GM12801 (cell line): ENCODE data around the gene HCLS1.

ENCODE experiments used
- TF ChIP-seq, protein P1 (sequence below): IDR thresholded peaks from one replicate; pipeline ENCODE4 v1.5.1; 2011; ENCODE audit warnings: control low read depth; ENCODE audit not compliant: insufficient read length; ENCODE audit errors: extremely low read depth

HCLS1 gene

GRCh38 chr3:121696186-121696585 lies 35.5 kb upstream of the HCLS1 start:
- TF ChIP-seq, protein P1, sequence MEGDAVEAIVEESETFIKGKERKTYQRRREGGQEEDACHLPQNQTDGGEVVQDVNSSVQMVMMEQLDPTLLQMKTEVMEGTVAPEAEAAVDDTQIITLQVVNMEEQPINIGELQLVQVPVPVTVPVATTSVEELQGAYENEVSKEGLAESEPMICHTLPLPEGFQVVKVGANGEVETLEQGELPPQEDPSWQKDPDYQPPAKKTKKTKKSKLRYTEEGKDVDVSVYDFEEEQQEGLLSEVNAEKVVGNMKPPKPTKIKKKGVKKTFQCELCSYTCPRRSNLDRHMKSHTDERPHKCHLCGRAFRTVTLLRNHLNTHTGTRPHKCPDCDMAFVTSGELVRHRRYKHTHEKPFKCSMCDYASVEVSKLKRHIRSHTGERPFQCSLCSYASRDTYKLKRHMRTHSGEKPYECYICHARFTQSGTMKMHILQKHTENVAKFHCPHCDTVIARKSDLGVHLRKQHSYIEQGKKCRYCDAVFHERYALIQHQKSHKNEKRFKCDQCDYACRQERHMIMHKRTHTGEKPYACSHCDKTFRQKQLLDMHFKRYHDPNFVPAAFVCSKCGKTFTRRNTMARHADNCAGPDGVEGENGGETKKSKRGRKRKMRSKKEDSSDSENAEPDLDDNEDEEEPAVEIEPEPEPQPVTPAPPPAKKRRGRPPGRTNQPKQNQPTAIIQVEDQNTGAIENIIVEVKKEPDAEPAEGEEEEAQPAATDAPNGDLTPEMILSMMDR: no peak

- TF ChIP-seq, protein P1: no peak
Observed at GRCh38 chr3:121692010-121692699, 31.5 kb upstream of the HCLS1 start.

DNA sequence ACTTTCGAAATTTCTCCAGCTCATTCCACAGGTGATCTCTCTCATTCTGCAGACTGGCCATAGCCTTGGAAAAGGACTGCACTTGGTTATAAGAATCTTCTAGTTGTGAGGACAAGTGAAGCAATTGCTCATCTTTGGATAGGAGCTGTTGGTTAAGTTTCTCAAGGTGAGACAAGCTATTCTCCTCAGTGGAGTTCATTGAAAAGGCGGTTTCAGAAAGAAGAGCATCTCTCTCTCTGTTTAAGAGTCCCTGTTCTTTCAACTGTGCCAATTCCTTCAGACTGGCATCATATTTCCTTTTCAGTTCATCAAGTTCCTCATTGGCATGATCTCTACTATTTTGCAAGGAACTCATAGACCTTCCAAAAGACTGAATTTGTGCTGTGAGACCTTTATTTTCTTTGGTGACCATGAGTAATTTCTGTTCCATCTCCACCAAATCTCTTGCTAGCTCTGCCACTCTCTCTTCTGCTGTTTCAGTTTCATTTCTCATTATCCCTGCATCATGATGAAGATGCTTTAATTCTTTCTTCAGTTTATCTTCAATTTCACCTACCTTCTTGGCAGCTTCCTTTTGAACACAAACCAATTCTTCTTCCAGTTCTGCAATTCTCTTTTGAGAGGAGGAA lies 30.2 kb upstream of the HCLS1 start:
- TF ChIP-seq, protein P1: no peak

GRCh38 chr3:121681792-121682191 lies 21.1 kb upstream of the HCLS1 start:
- TF ChIP-seq, protein P1: no peak

GRCh38 chr3:121677141-121677540 lies 16.4 kb upstream of the HCLS1 start:
- TF ChIP-seq, protein P1: no peak

- TF ChIP-seq, protein P1: no peak
Observed at GRCh38 chr3:121670676-121671075, 10.0 kb upstream of the HCLS1 start.

- TF ChIP-seq, protein P1: no peak
Observed at GRCh38 chr3:121667333-121667732, 6.6 kb upstream of the HCLS1 start.
